K562 (cell line): ENCODE data around the gene FASTKD2. TPM values are rescaled to one million over a fixed set of nuclear protein-coding genes. Genes with fewer than 3 reads are reported as not detected.

Experiments used
- ATAC-seq: fragments of 200-7000 bp; cut with Tn5 transposase; 3 replicates; pipeline ENCODE4 v1.9.1; 2020; ENCODE audit warnings: moderate library complexity
- BruUV-seq: library from RNA; stranded (reverse); fragments of 400-500 nt; replicated peaks from 2 replicates; lab custom pipeline; 2021; lab: Mats Ljungman, UMichigan
- CTCF ChIA-PET: fragments of 300-600 bp; formaldehyde crosslinking; extraction: SDS; loops from one replicate; lab custom pipeline; 2021; ENCODE audit warnings: low intra/inter-chr PET ratio; lab: Yijun Ruan, JAX
- POLR2A ChIA-PET: fragments of 300-600, 350-650 bp; sonication (Branson Sonifier 250); formaldehyde crosslinking; extraction: SDS; loops from one replicate; lab custom pipeline; 2021; ENCODE audit warnings: antibody characterized with exemption, inconsistent platforms; lab: Yijun Ruan, JAX
- DNase-seq, 4 experiments: peaks; one replicate each; pipeline versions ENCODE4 v3.0.0 to v3.0.0-alpha.2; 2011 to 2018; ENCODE audit warnings: low spot score in 3 of 4, mixed read lengths in 3 of 4; ENCODE audit errors: extremely low read depth in 1 of 4
- FAIRE-seq: peaks from 2 replicates; lab custom pipeline; 2011; peaks lifted over from hg19 to GRCh38; lab: Jason Lieb, UNC
- H2AFZ ChIP-seq: 2 replicates; pipeline ENCODE4 v1.6.0; 2011; ENCODE audit warnings: low read depth, low read length, control low read depth, inconsistent platforms
- H3K27ac ChIP-seq: fragments of 200-600 bp; 3 replicates; pipeline ENCODE4 v1.8.0; 2011; ENCODE audit warnings: low read depth, mild to moderate bottlenecking, control low read depth, inconsistent platforms, low read length, moderate library complexity, mixed read lengths; ENCODE audit errors: extremely low read depth
- H3K27me3 ChIP-seq, 2 experiments: fragments of 300-600 bp in 1 of 2; 2 replicates in 1 of 2; 3 replicates in 1 of 2; pipeline versions ENCODE4 v1.6.0 to v1.8.0; 2011; ENCODE audit warnings: inconsistent platforms in 2 of 2, low read length in 2 of 2, mild to moderate bottlenecking in 1 of 2, mixed read lengths in 1 of 2, moderate library complexity in 1 of 2; ENCODE audit not compliant: control insufficient read depth in 2 of 2, insufficient read depth in 2 of 2
- H3K36me3 ChIP-seq: fragments of 300-600 bp; 3 replicates; pipeline ENCODE4 v1.8.0; 2011; ENCODE audit warnings: mild to moderate bottlenecking, low read length, inconsistent platforms; ENCODE audit not compliant: control insufficient read depth, insufficient read depth
- H3K4me1 ChIP-seq, 2 experiments: fragments of 200-600 bp in 1 of 2; replicated peaks in 1 of 2; 2 replicates in 1 of 2; 3 replicates in 1 of 2; pipeline versions ENCODE4 v1.5.1 to v1.8.0; 2011; ENCODE audit warnings: inconsistent platforms in 2 of 2, low read length in 2 of 2, mild to moderate bottlenecking in 1 of 2, mixed read lengths in 1 of 2, moderate library complexity in 1 of 2; ENCODE audit not compliant: control insufficient read depth in 2 of 2, insufficient read depth in 2 of 2
- H3K4me2 ChIP-seq: 2 replicates; pipeline ENCODE4 v1.6.1; 2011; ENCODE audit warnings: low read length, control low read depth, inconsistent platforms, mixed read lengths; ENCODE audit not compliant: insufficient read depth
- H3K4me3 ChIP-seq: fragments of 200-600 bp; sonication (generic), shearing (Covaris generic); 2 replicates; pipeline ENCODE4 v1.5.1; 2016; ENCODE audit warnings: control low read depth, inconsistent platforms
- H3K79me2 ChIP-seq: fragments of 200-600 bp; 3 replicates; pipeline ENCODE4 v1.8.0; 2011; ENCODE audit warnings: low read length, inconsistent platforms; ENCODE audit not compliant: control insufficient read depth, insufficient read depth
- H3K9ac ChIP-seq, 2 experiments: 2 replicates each; pipeline versions ENCODE4 v1.6.0 to v1.6.1; 2011; ENCODE audit warnings: low read depth in 2 of 2, low read length in 2 of 2, control low read depth in 1 of 2, inconsistent platforms in 1 of 2, mild to moderate bottlenecking in 1 of 2, mixed read lengths in 1 of 2; ENCODE audit not compliant: insufficient read depth in 1 of 2
- H3K9me1 ChIP-seq: one replicate; pipeline ENCODE4 v1.6.0; 2011; ENCODE audit warnings: inconsistent platforms, mild to moderate bottlenecking, low read length, moderate library complexity; ENCODE audit not compliant: control insufficient read depth, insufficient read depth
- H3K9me3 ChIP-seq: replicated peaks from 2 replicates; pipeline ENCODE4 v1.5.1; 2011; ENCODE audit warnings: low read depth, low read length, inconsistent platforms; ENCODE audit not compliant: control insufficient read depth, insufficient read depth
- H4K20me1 ChIP-seq: replicated peaks from 2 replicates; pipeline ENCODE4 v1.6.1; 2011; ENCODE audit warnings: low read length, inconsistent platforms, mixed read lengths; ENCODE audit not compliant: control insufficient read depth, insufficient read depth
- ADNP ChIP-seq: fragments of 200-800 bp; sonication (Bioruptor generic); IDR thresholded peaks from 2 replicates; pipeline ENCODE4 v1.6.1; 2016; ENCODE audit warnings: missing genetic modification characterization, missing compliant biosample characterization
- ATF2 ChIP-seq: sonication (generic); formaldehyde crosslinking; IDR thresholded peaks from 2 replicates; pipeline ENCODE4 v1.8.1; 2022; ENCODE audit warnings: missing genetic modification reagents
- RFX1 ChIP-seq: fragments of 450-650 bp; IDR thresholded peaks from 2 replicates; pipeline ENCODE4 v1.6.1; 2016; ENCODE audit warnings: mild to moderate bottlenecking, moderate library complexity
- TAF15 ChIP-seq: fragments of 200-400 bp; formaldehyde crosslinking; IDR thresholded peaks from 2 replicates; pipeline ENCODE4 v1.6.1; 2017; ENCODE audit warnings: mild to moderate bottlenecking, low read depth, low read length, moderate library complexity
- YBX1 ChIP-seq: fragments of 450-650 bp; IDR thresholded peaks from 2 replicates; pipeline ENCODE4 v1.7.1; 2016; ENCODE audit warnings: mild to moderate bottlenecking
- WGBS: fragments of 100-300 bp; shearing (Covaris generic); methylation state at CpG from one replicate; pipeline ENCODE4 v1.1.6; 2016; ENCODE audit warnings: low coverage, mixed read lengths; ENCODE audit not compliant: insufficient coverage; ENCODE audit errors: missing lambda C conversion rate; 5-methylcytosine and 5-hydroxymethylcytosine counted together
- in situ Hi-C: fragments of 300-500 bp; cut with MboI; formaldehyde crosslinking; loops from 4 replicates; pipeline ENCODE4 v1.15.0; 2018; ENCODE audit warnings: inconsistent platforms, mixed read lengths
- intact Hi-C: fragments of 100-400 bp; cut with micrococcal nuclease; formaldehyde crosslinking; loops from 2 replicates; pipeline ENCODE4 v1.14.2; 2022
- polyA plus RNA-seq, 8 experiments: library from polyadenylated mRNA; depleted of rRNA in 4 of 8; stranded (reverse) in 5 of 8; unstranded in 3 of 8; fragments of >200 nt; fragmentation: Nextera tagmentation in 2 of 8; fragmentation: Illumina TruSeq in 1 of 8; extraction: Ambion mirVana in 2 of 8; extraction: Trizol in 1 of 8; gene quantifications; 2 replicates each; pipeline versions ENCODE4 v1.2.1 to v1.2.3, GENCODE V29; 2011 to 2014; ENCODE audit warnings: inconsistent platforms in 1 of 8, missing spikeins in 1 of 8
- total RNA-seq, 7 experiments: library from RNA; depleted of rRNA in 6 of 7; stranded (reverse); fragments of >200 nt in 6 of 7; fragmentation: Illumina TruSeq in 2 of 7; extraction: Trizol in 2 of 7; gene quantifications; 2 replicates each; pipeline versions ENCODE4 v1.2.1 to v1.2.3, GENCODE V29; 2011 to 2021; ENCODE audit warnings: low replicate concordance in 1 of 7

Gene FASTKD2
- total and polyA plus RNA-seq, 9 of the 15 experiments (the other 6 are each of a cell fraction or from before 2014, with no cell fraction given): 20.8 to 90.6 (median 39.1) TPM

GRCh38 chr2:206800506-206801417, 35.4 kb downstream of the FASTKD2 start (continued):
- TF ChIP-seq ATF2 (CRISPR knock-in tag): no peak
- TF ChIP-seq YBX1: no peak
- no peak for TF ChIP-seq ADNP (tag)

GRCh38 chr2:206801418-206802189, 36.2 kb downstream of the FASTKD2 start:
- TF ChIP-seq RFX1 (peak; percentile 54), TAF15 (no peak)
- TF ChIP-seq, all 486 proteins: peak for 1
- Histone ChIP-seq H3K9ac (no peak overlapping the region), H3K79me2 (no peaks in the 10 kb centered on the region), H2AFZ (no peak overlapping the region), H3K4me2 (no peak overlapping the region), H3K9me1 (no peaks in the 10 kb centered on the region), H4K20me1 (no peaks in the 10 kb centered on the region), H3K4me1 (no peaks in the 10 kb centered on the region), H3K27me3 (no peaks in the 10 kb centered on the region), H3K4me3 (no peak overlapping the region), H3K9me3 (no peaks in the 10 kb centered on the region), H3K27ac (no peak overlapping the region), H3K36me3 (no peaks in the 10 kb centered on the region)
- intact Hi-C loops: loop anchor here (5.0 to 10.0 kb wide), 2 partner anchors 186 to 933 kb away; no protein-coding TSS in a partner anchor
- ChIA-PET CTCF (interaction anchor here (0.7 to 2.9 kb wide), 2 partner anchors 580 to 673 kb away, joined by 3 to 16 read pairs; no protein-coding TSS in a partner anchor), POLR2A (no interaction called here)
- FAIRE-seq: no peak
- WGBS: 49% methylated on average over 9 of the region's 9 CpGs
- no peak for ATAC-seq
- no TSS peak for BruUV-seq
- DNase-seq: no peak
- in situ Hi-C loops: no loop called here
